ELF-1 (cell line): Measurements from ENCODE around the gene SLC1A6.
"Not testable (repeated sequence)": the region's sequence is repeated elsewhere in the genome, so short reads cannot be mapped to it uniquely, and the experiment has no call there.

Experiments
- DNase-seq: peaks from one replicate; pipeline ENCODE4 v3.0.0-alpha.2; 2016; ENCODE audit warnings: low read depth, low spot score

SLC1A6 gene

GRCh38 chr19:14979476-14980255 is at the start of gene SLC1A6:
SLC1A6 (minus strand) TSS chr19:14979864; CDS start chr19:14972910, 6,954 bp downstream.
- no peak for DNase-seq

- DNase-seq, result no peak
These were observed 48.8 kb upstream of the SLC1A6 start for GRCh38 chr19:15028490-15028889.

- peak; percentile 10 for DNase-seq
These were observed 45.6 kb upstream of the SLC1A6 start for GRCh38 chr19:15025217-15025616.

GRCh38 chr19:15022752-15023151 is 43.1 kb upstream of the SLC1A6 start:
- peak; percentile 12 for DNase-seq

- no peak for DNase-seq
These were observed 41.8 kb upstream of the SLC1A6 start for GRCh38 chr19:15021286-15022007.

GRCh38 chr19:15018836-15019235 is 39.2 kb upstream of the SLC1A6 start:
- DNase-seq, result not testable (repeated sequence)

- peak; percentile 45 for DNase-seq
These were observed 36.4 kb upstream of the SLC1A6 start for GRCh38 chr19:15015946-15016542.

- DNase-seq, result peak; percentile 14
These were observed 34.9 kb upstream of the SLC1A6 start for GRCh38 chr19:15014579-15014978.

GRCh38 chr19:15010501-15011300 is 31.0 kb upstream of the SLC1A6 start:
- peak; percentile 76 for DNase-seq

GRCh38 chr19:15008308-15008707 is 28.6 kb upstream of the SLC1A6 start:
- DNase-seq, result no peak

GRCh38 chr19:14997981-14998380 is 18.3 kb upstream of the SLC1A6 start:
- DNase-seq, result no peak

- DNase-seq, result no peak
These were observed 13.1 kb upstream of the SLC1A6 start for GRCh38 chr19:14992780-14993179.

- no peak for DNase-seq
These were observed 5.5 kb upstream of the SLC1A6 start for GRCh38 chr19:14985133-14985532.

GRCh38 chr19:14978161-14978776 is 1.4 kb downstream of the SLC1A6 start:
- no peak for DNase-seq

- no peak for DNase-seq
These were observed 2.5 kb downstream of the SLC1A6 start for GRCh38 chr19:14977128-14977527.

- no peak for DNase-seq
These were observed 5.2 kb downstream of the SLC1A6 start for GRCh38 chr19:14974488-14974887.

GRCh38 chr19:14972676-14973075 is 7.0 kb downstream of the SLC1A6 start:
- DNase-seq, result no peak

- no peak for DNase-seq
These were observed 8.2 kb downstream of the SLC1A6 start for GRCh38 chr19:14971474-14971873.

- no peak for DNase-seq
These were observed 11.4 kb downstream of the SLC1A6 start for GRCh38 chr19:14968247-14968646.

- no peak for DNase-seq
These were observed 17.5 kb downstream of the SLC1A6 start for GRCh38 chr19:14961956-14962685.

GRCh38 chr19:14959263-14959662 is 20.4 kb downstream of the SLC1A6 start:
- DNase-seq, result no peak
